Activated CD8-positive, alpha-beta memory T cell treated with anti-CD3 and anti-CD28 coated beads for 1 hour (primary cell): ENCODE measurements around the gene TMEM128.
"Not testable (repeated sequence)": the region's sequence is repeated elsewhere in the genome, so short reads cannot be mapped to it uniquely, and the experiment has no call there.

Source experiments
- DNase-seq, 2 donors: peaks; one replicate each; pipeline ENCODE4 v3.0.0-alpha.2; 2020; ENCODE audit warnings: low read depth in 1 of 2; ENCODE audit errors: extremely low read depth in 1 of 2

TMEM128 gene

GRCh38 chr4:4202510-4202909 is 45.5 kb downstream of the TMEM128 start:
- no peak for DNase-seq

- no peak for DNase-seq
Observed at GRCh38 chr4:4200624-4201023, 47.4 kb downstream of the TMEM128 start.

GRCh38 chr4:4195354-4195753 is 52.7 kb downstream of the TMEM128 start:
- DNase-seq = no peak

GRCh38 chr4:4188557-4188956 is 59.5 kb downstream of the TMEM128 start:
- DNase-seq = not testable (repeated sequence)
